OCI-LY3 (cell line): ENCODE results near the gene KLHL34.

Experiments used
- H2AFZ ChIP-seq: fragments of 200-600, 300-600 bp; shearing (Covaris generic); 2 replicates; pipeline ENCODE4 v1.6.0; 2014; ENCODE audit warnings: antibody characterized with exemption, low read depth, low read length
- H3K27ac ChIP-seq: fragments of 200-600, 300-600 bp; sonication (generic); 2 replicates; pipeline ENCODE4 v1.5.1; 2014; ENCODE audit warnings: mild to moderate bottlenecking, low read length, moderate library complexity, mixed read lengths
- H3K27me3 ChIP-seq: fragments of 200-600, 300-600 bp; sonication (generic); 2 replicates; pipeline ENCODE4 v1.6.1; 2014; ENCODE audit warnings: low read depth, low read length, mixed read lengths
- H3K36me3 ChIP-seq: fragments of 200-600, 300-600 bp; sonication (generic); replicated peaks from 2 replicates; pipeline ENCODE3; 2014; ENCODE audit warnings: low read depth, low read length, mixed read lengths
- H3K4me1 ChIP-seq: fragments of 300-600, 200-600 bp; sonication (generic); 2 replicates; pipeline ENCODE4 v1.6.1; 2014; ENCODE audit warnings: low read length, mixed read lengths
- H3K4me2 ChIP-seq: fragments of 200-600, 300-600 bp; sonication (generic); 2 replicates; pipeline ENCODE4 v1.6.1; 2014; ENCODE audit warnings: low read length, mixed read lengths
- H3K4me3 ChIP-seq: fragments of 300-600, 200-600 bp; sonication (generic); 2 replicates; pipeline ENCODE4 v1.5.1; 2014; ENCODE audit warnings: antibody characterized with exemption, mild to moderate bottlenecking, low read length, moderate library complexity
- H3K79me2 ChIP-seq: fragments of 300-600, 200-600 bp; shearing (Covaris generic); 2 replicates; pipeline ENCODE4 v1.6.1; 2014; ENCODE audit warnings: mild to moderate bottlenecking, low read length, mixed read lengths
- H3K9ac ChIP-seq: fragments of 300-600, 200-600 bp; shearing (Covaris generic); 2 replicates; pipeline ENCODE4 v1.6.0; 2014; ENCODE audit warnings: mild to moderate bottlenecking, low read length, moderate library complexity
- H3K9me3 ChIP-seq: fragments of 200-600, 300-600 bp; shearing (Covaris generic); 2 replicates; pipeline ENCODE4 v1.6.1; 2014; ENCODE audit warnings: low read length, mixed read lengths; ENCODE audit not compliant: insufficient read depth
- H4K20me1 ChIP-seq: fragments of 200-600, 300-600 bp; sonication (generic); 2 replicates; pipeline ENCODE4 v1.6.1; 2016; ENCODE audit warnings: low read length, mixed read lengths; ENCODE audit not compliant: insufficient read depth
- EZH2phosphoT487 ChIP-seq: fragments of 200-600 bp; shearing (Covaris generic); IDR thresholded peaks from 2 replicates; pipeline ENCODE4 v1.6.1; 2018; ENCODE audit warnings: antibody characterized with exemption, mixed run types, low read depth
- TF ChIP-seq, protein P1 (sequence below): fragments of 200-600, 300-600 bp; sonication (generic); IDR thresholded peaks from 2 replicates; pipeline ENCODE4 v1.5.1; 2014; ENCODE audit warnings: antibody characterized with exemption, low read length, low read depth

Gene KLHL34

GRCh38 chrX:21666679-21667078 lies 8.5 kb upstream of the KLHL34 start:
- no peak overlapping the region for H3K27ac ChIP-seq
- no peaks in the 10 kb centered on the region for H3K36me3 ChIP-seq
- no peaks in the 10 kb centered on the region for H3K4me1 ChIP-seq
- TF ChIP-seq EZH2phosphoT487 = no peak
- TF ChIP-seq, protein P1, sequence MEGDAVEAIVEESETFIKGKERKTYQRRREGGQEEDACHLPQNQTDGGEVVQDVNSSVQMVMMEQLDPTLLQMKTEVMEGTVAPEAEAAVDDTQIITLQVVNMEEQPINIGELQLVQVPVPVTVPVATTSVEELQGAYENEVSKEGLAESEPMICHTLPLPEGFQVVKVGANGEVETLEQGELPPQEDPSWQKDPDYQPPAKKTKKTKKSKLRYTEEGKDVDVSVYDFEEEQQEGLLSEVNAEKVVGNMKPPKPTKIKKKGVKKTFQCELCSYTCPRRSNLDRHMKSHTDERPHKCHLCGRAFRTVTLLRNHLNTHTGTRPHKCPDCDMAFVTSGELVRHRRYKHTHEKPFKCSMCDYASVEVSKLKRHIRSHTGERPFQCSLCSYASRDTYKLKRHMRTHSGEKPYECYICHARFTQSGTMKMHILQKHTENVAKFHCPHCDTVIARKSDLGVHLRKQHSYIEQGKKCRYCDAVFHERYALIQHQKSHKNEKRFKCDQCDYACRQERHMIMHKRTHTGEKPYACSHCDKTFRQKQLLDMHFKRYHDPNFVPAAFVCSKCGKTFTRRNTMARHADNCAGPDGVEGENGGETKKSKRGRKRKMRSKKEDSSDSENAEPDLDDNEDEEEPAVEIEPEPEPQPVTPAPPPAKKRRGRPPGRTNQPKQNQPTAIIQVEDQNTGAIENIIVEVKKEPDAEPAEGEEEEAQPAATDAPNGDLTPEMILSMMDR = no peak
- no peak overlapping the region for H3K4me3 ChIP-seq
- H3K9ac ChIP-seq = no peak overlapping the region
- no peaks in the 10 kb centered on the region for H3K27me3 ChIP-seq
- no peaks in the 10 kb centered on the region for H3K79me2 ChIP-seq
- no peaks in the 10 kb centered on the region for H3K9me3 ChIP-seq
- H4K20me1 ChIP-seq = no peaks in the 10 kb centered on the region
- no peak overlapping the region for H3K4me2 ChIP-seq
- no peak overlapping the region for H2AFZ ChIP-seq

DNA sequence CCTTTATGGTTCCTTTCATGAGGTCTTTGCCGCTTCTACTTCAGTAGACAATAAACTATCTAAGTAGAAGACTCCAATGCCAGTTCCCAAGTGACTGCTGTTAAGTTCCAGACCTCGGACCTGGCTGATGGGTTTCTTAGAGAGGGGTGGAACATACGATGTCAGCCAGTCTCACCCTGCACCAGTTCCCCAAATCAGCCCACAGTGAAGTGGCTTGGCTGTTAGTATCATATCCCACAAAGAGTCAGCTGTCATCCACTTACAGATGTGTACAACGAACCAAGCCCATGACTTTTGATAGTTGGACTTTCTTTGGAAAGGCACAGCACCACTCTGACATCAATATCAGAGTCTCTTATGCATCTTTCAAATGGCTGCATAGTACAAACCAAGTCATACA lies 8.1 kb upstream of the KLHL34 start:
- H2AFZ ChIP-seq = no peak overlapping the region
- H3K9ac ChIP-seq = no peak overlapping the region
- no peaks in the 10 kb centered on the region for H3K9me3 ChIP-seq
- no peak overlapping the region for H3K27ac ChIP-seq
- H3K4me3 ChIP-seq = no peak overlapping the region
- no peaks in the 10 kb centered on the region for H4K20me1 ChIP-seq
- no peaks in the 10 kb centered on the region for H3K36me3 ChIP-seq
- no peaks in the 10 kb centered on the region for H3K4me1 ChIP-seq
- no peak overlapping the region for H3K4me2 ChIP-seq
- TF ChIP-seq, protein P1 = no peak
- TF ChIP-seq EZH2phosphoT487 = no peak
- H3K27me3 ChIP-seq = no peaks in the 10 kb centered on the region
- no peaks in the 10 kb centered on the region for H3K79me2 ChIP-seq

DNA sequence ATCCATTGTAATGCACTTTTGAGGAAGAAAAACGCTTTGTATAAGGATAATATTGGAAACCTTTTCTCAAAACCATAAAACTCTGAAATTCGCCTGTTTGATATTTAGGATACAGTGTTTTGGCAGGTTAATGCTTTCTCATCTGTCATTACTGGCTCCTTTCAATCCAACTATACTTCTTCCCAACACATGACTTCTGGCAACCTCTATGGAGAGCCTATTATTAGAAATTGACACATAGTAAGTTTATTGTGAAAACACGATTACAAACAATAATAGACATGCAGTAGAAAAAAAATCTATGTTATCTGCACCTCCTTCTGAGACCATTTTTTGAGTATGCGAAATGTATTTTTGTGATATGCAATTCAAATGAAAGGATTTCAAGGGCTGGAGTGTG lies 4.6 kb upstream of the KLHL34 start:
- no peak overlapping the region for H3K9ac ChIP-seq
- H3K9me3 ChIP-seq = no peaks in the 10 kb centered on the region
- H3K79me2 ChIP-seq = no peaks in the 10 kb centered on the region
- H3K4me1 ChIP-seq = no peaks in the 10 kb centered on the region
- no peaks in the 10 kb centered on the region for H4K20me1 ChIP-seq
- no peak for TF ChIP-seq EZH2phosphoT487
- TF ChIP-seq, protein P1 = no peak
- no peak overlapping the region for H3K4me3 ChIP-seq
- no peak overlapping the region for H3K27ac ChIP-seq
- no peaks in the 10 kb centered on the region for H3K36me3 ChIP-seq
- H3K4me2 ChIP-seq = no peak overlapping the region
- H2AFZ ChIP-seq = no peak overlapping the region
- H3K27me3 ChIP-seq = no peaks in the 10 kb centered on the region

DNA sequence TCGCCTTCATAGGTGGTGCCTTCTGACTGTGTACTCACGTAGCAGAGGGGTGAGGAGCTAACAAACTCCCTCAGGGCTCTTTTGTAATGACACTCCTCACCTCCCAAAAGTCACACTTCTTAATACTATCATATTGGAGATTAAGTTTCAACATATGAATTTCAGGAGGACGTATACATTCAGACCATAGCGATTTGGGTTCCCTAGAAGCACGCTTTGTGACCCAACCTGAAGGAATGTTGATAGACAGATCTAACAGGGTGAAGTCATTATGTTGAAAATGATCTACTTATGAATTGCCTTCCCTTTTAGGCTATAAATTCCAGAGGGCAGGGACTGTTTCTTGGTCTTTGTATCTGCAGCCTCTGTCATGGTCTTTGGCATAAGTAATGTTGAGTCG lies 3.2 kb upstream of the KLHL34 start:
- no peak overlapping the region for H3K4me3 ChIP-seq
- H3K9me3 ChIP-seq = no peaks in the 10 kb centered on the region
- H3K27me3 ChIP-seq = no peaks in the 10 kb centered on the region
- peaks cover 5% of the 10 kb centered on the region for H3K36me3 ChIP-seq
- H3K9ac ChIP-seq = no peak overlapping the region
- H3K79me2 ChIP-seq = no peaks in the 10 kb centered on the region
- no peak for TF ChIP-seq EZH2phosphoT487
- TF ChIP-seq, protein P1 = no peak
- H4K20me1 ChIP-seq = no peaks in the 10 kb centered on the region
- no peak overlapping the region for H3K27ac ChIP-seq
- H2AFZ ChIP-seq = no peak overlapping the region
- H3K4me2 ChIP-seq = no peak overlapping the region
- no peaks in the 10 kb centered on the region for H3K4me1 ChIP-seq
